A549 (cell line): ENCODE measurements around the gene HMSD. TPM values are rescaled to one million over a fixed set of nuclear protein-coding genes. Genes with fewer than 3 reads are reported as not detected.

ENCODE experiments used
- ATAC-seq, 2 experiments: fragments of 200-7000 bp in 1 of 2; fragments of >200 bp in 1 of 2; cut with Nextera tagmentation in 1 of 2; cut with Tn5 transposase in 1 of 2; 3 replicates each; pipeline versions ENCODE4 v1.8.0 to v1.9.1; 2018 to 2020; ENCODE audit warnings: mild to moderate bottlenecking in 1 of 2, moderate library complexity in 1 of 2
- CTCF ChIA-PET: fragments of 300-600 bp; sonication (Branson Sonifier 250); formaldehyde crosslinking; extraction: SDS; loops from one replicate; lab custom pipeline; 2021; ENCODE audit warnings: antibody characterized with exemption, inconsistent platforms; lab: Yijun Ruan, JAX
- POLR2A ChIA-PET: fragments of 350-600 bp; formaldehyde crosslinking; extraction: SDS; loops from one replicate; lab custom pipeline; 2021; ENCODE audit warnings: antibody characterized with exemption, inconsistent platforms; lab: Yijun Ruan, JAX
- DNase-seq, 2 experiments: peaks; one replicate each; pipeline versions ENCODE4 v3.0.0 to v3.0.0-alpha.2; 2011 to 2016; ENCODE audit warnings: low read depth in 1 of 2, low spot score in 1 of 2
- FAIRE-seq: peaks from 2 replicates; lab custom pipeline; 2011; peaks lifted over from hg19 to GRCh38; lab: Jason Lieb, UNC
- H3K27ac ChIP-seq, 2 experiments: fragments of >200 bp; sonication (Bioruptor Twin); formaldehyde crosslinking; 3 replicates each; pipeline ENCODE4 v1.5.1; 2016 to 2017
- H3K4me1 ChIP-seq: fragments of >200 bp; sonication (Bioruptor Twin); formaldehyde crosslinking; 3 replicates; pipeline ENCODE4 v1.6.1; 2016
- H3K4me2 ChIP-seq: fragments of >200 bp; sonication (Bioruptor Twin); formaldehyde crosslinking; 3 replicates; pipeline ENCODE4 v1.6.1; 2016
- H3K4me3 ChIP-seq: fragments of >200 bp; sonication (Bioruptor Twin); formaldehyde crosslinking; 3 replicates; pipeline ENCODE4 v1.5.1; 2016
- H3K9me3 ChIP-seq: fragments of >200 bp; sonication (Bioruptor Twin); formaldehyde crosslinking; 3 replicates; pipeline ENCODE4 v1.6.1; 2016
- CBX2 ChIP-seq: fragments of 200-600 bp; sonication (generic); IDR thresholded peaks from 2 replicates; pipeline ENCODE4 v1.6.1; 2016; ENCODE audit warnings: low read depth, mild to moderate bottlenecking, borderline replicate concordance
- CBX8 ChIP-seq: fragments of 200-600 bp; sonication (generic); IDR thresholded peaks from 2 replicates; pipeline ENCODE4 v1.6.1; 2016
- CEBPB ChIP-seq, 2 experiments: fragments of >200 bp in 1 of 2; sonication (Bioruptor Twin) in 1 of 2; formaldehyde crosslinking in 1 of 2; IDR thresholded peaks; 2 replicates each; pipeline ENCODE4 v1.6.1; 2012 to 2016
- CHD4 ChIP-seq: fragments of 200-600 bp; sonication (generic); IDR thresholded peaks from 2 replicates; pipeline ENCODE4 v1.6.1; 2016; ENCODE audit warnings: antibody characterized with exemption, mild to moderate bottlenecking, borderline replicate concordance
- CTCF ChIP-seq: fragments of >200 bp; sonication (Bioruptor Twin); formaldehyde crosslinking; IDR thresholded peaks from 3 replicates; pipeline ENCODE4 v1.5.1; 2016
- EHMT2 ChIP-seq: fragments of 200-600 bp; sonication (generic); IDR thresholded peaks from 2 replicates; pipeline ENCODE4 v1.6.1; 2016; ENCODE audit warnings: antibody characterized with exemption, low read depth, mild to moderate bottlenecking, moderate library complexity
- ELK1 ChIP-seq: fragments of 150-350 bp; IDR thresholded peaks from 2 replicates; pipeline ENCODE4 v1.6.1; 2014; ENCODE audit warnings: low read depth, mild to moderate bottlenecking, low read length
- EP300 ChIP-seq, 2 experiments: fragments of >200 bp; sonication (Bioruptor Twin); formaldehyde crosslinking; IDR thresholded peaks; 2 replicates in 1 of 2; 3 replicates in 1 of 2; pipeline ENCODE4 v1.6.1; 2016 to 2017
- FOSL2 ChIP-seq, 2 experiments: fragments of 450-650 bp in 1 of 2; fragments of >200 bp in 1 of 2; sonication (Bioruptor Twin) in 1 of 2; formaldehyde crosslinking; IDR thresholded peaks; 2 replicates each; pipeline versions ENCODE4 v1.5.0 to v1.6.1; 2016 to 2020; ENCODE audit warnings: mild to moderate bottlenecking in 1 of 2, moderate library complexity in 1 of 2
- HDAC2 ChIP-seq: fragments of 200-600 bp; sonication (generic); IDR thresholded peaks from 2 replicates; pipeline ENCODE4 v1.6.1; 2016
- HEYL ChIP-seq: fragments of 250-450 bp; sonication (Bioruptor Pico); IDR thresholded peaks from 2 replicates; pipeline ENCODE4 v1.8.0; 2021; ENCODE audit warnings: mild to moderate bottlenecking, moderate library complexity
- HOXB13 ChIP-seq: fragments of 250-450 bp; sonication (Bioruptor Pico); IDR thresholded peaks from 2 replicates; pipeline ENCODE4 v1.5.0; 2020; ENCODE audit warnings: low read depth, mild to moderate bottlenecking, moderate library complexity
- MAZ ChIP-seq: fragments of 150-350 bp; IDR thresholded peaks from 2 replicates; pipeline ENCODE4 v1.6.1; 2014; ENCODE audit warnings: antibody characterized with exemption, low read depth, low read length, borderline replicate concordance
- NFE2L2 ChIP-seq: fragments of 150-350 bp; conservative IDR thresholded peaks from 2 replicates; pipeline ENCODE4 v1.6.1; 2014; ENCODE audit warnings: low read length
- POLR2A ChIP-seq: IDR thresholded peaks from 2 replicates; pipeline ENCODE4 v1.6.1; 2012; ENCODE audit warnings: mild to moderate bottlenecking, low read length
- RAD21 ChIP-seq, 2 experiments: fragments of >200 bp in 1 of 2; sonication (Bioruptor Twin) in 1 of 2; formaldehyde crosslinking in 1 of 2; IDR thresholded peaks in 1 of 2; conservative IDR thresholded peaks in 1 of 2; 2 replicates in 1 of 2; 3 replicates in 1 of 2; pipeline ENCODE4 v1.6.1; 2012 to 2018; ENCODE audit warnings: inconsistent platforms in 1 of 2
- RCOR1 ChIP-seq: fragments of 150-350 bp; IDR thresholded peaks from 2 replicates; pipeline ENCODE4 v1.6.1; 2014; ENCODE audit warnings: antibody characterized with exemption, low read length, low read depth
- REST ChIP-seq: fragments of 200-600 bp; sonication (generic); IDR thresholded peaks from 2 replicates; pipeline ENCODE4 v1.6.1; 2016; ENCODE audit warnings: antibody characterized with exemption, mild to moderate bottlenecking, moderate library complexity
- RFX5 ChIP-seq: fragments of 450-650 bp; IDR thresholded peaks from 2 replicates; pipeline ENCODE4 v1.7.1; 2014; ENCODE audit warnings: antibody characterized with exemption, mild to moderate bottlenecking, moderate library complexity
- SMC3 ChIP-seq: fragments of >200 bp; sonication (Bioruptor Twin); formaldehyde crosslinking; IDR thresholded peaks from 3 replicates; pipeline ENCODE4 v1.6.1; 2018; ENCODE audit warnings: inconsistent platforms
- TFCP2L1 ChIP-seq: fragments of 250-450 bp; sonication (Bioruptor Pico); IDR thresholded peaks from 2 replicates; pipeline ENCODE4 v1.5.0; 2021; ENCODE audit warnings: mild to moderate bottlenecking
- ZSCAN20 ChIP-seq: fragments of 250-450 bp; sonication (Bioruptor Pico); IDR thresholded peaks from 2 replicates; pipeline ENCODE4 v1.8.0; 2022; ENCODE audit warnings: mild to moderate bottlenecking, moderate library complexity
- WGBS: methylation state at CpG from one replicate; pipeline ENCODE4 v1.1.6; 2017; ENCODE audit errors: missing lambda C conversion rate; 5-methylcytosine and 5-hydroxymethylcytosine counted together
- polyA plus RNA-seq, 4 experiments: library from polyadenylated mRNA; depleted of rRNA in 3 of 4; stranded (reverse); fragments of >200 nt; fragmentation: RNase III in 1 of 4; extraction: RNeasy Plus Mini Kit Qiagen cat#74134 plus additional on column Dnase treatment in 1 of 4; gene quantifications; 2 replicates in 3 of 4; 3 replicates in 1 of 4; pipeline ENCODE4 v1.2.3, GENCODE V29; 2011 to 2017

Gene HMSD
- polyA plus RNA-seq, 2 of the 4 experiments (the other 2 are of a cell fraction) = 0.13 to 0.23 TPM

- TF ChIP-seq REST = no peak
- TF ChIP-seq, all 56 proteins: peak for 0
Observed at GRCh38 chr18:63986885-63987284, 37.8 kb downstream of the HMSD start (continued).

GRCh38 chr18:63987743-63988142 lies 38.6 kb downstream of the HMSD start:
- CTCF ChIA-PET = interaction anchor here (1.5 kb wide), 1 partner anchor 8 kb away, joined by 3 read pairs; no protein-coding TSS in a partner anchor

GRCh38 chr18:63992751-63993150 lies 43.6 kb downstream of the HMSD start:
- POLR2A ChIA-PET = no interaction called here
- DNase-seq = no peak
- no peak for ATAC-seq
- no peak for FAIRE-seq
- CTCF ChIA-PET = no interaction called here
- Histone ChIP-seq H3K4me3 (no peak overlapping the region), H3K9me3 (no peaks in the 10 kb centered on the region), H3K27ac (no peak overlapping the region), H3K4me2 (no peak overlapping the region), H3K4me1 (no peaks in the 10 kb centered on the region)
- TF ChIP-seq EHMT2 (no peak), HDAC2 (no peak), HEYL (CRISPR knock-in tag) (no peak), TFCP2L1 (CRISPR knock-in tag) (no peak), RFX5 (no peak), CBX8 (no peak), POLR2A (no peak), CBX2 (no peak), EP300 (IDR thresholded peaks at IDR 0.05) (no peak), CHD4 (no peak), RCOR1 (no peak), MAZ (no peak), ELK1 (no peak), FOSL2 (IDR thresholded peaks at IDR 0.05) (no peak), FOSL2 (CRISPR knock-in tag; IDR thresholded peaks at IDR 0.05) (no peak)
- WGBS = 59% methylated on average over 7 of the region's 7 CpGs

More at GRCh38 chr18:63987743-63988142, 38.6 kb downstream of the HMSD start:
- H3K4me3 ChIP-seq = no peak overlapping the region
- H3K4me2 ChIP-seq = no peak overlapping the region
- WGBS = 56% methylated on average over 2 of the region's 2 CpGs
- no peak for DNase-seq
- no peak overlapping the region for H3K27ac ChIP-seq
- no peaks in the 10 kb centered on the region for H3K4me1 ChIP-seq
- POLR2A ChIA-PET = interaction anchor here (1.1 kb wide), 1 partner anchor 17 kb away, joined by 5 read pairs; no protein-coding TSS in a partner anchor
- TF ChIP-seq RCOR1 = no peak
- TF ChIP-seq, all 56 proteins: peak for 0
- ATAC-seq = no peak
- no peak for FAIRE-seq
- no peaks in the 10 kb centered on the region for H3K9me3 ChIP-seq

- Histone ChIP-seq H3K4me1 (no peaks in the 10 kb centered on the region), H3K9me3 (no peaks in the 10 kb centered on the region), H3K4me3 (no peak overlapping the region), H3K4me2 (no peak overlapping the region), H3K27ac (no peak overlapping the region)
- ATAC-seq (peak; percentile 54 to 77; a peak in 4 of 6 replicates), FAIRE-seq (no peak), DNase-seq (peak; percentile 18 to 43)
- CTCF ChIA-PET = interaction anchor here (0.5 to 3.4 kb wide), 20 partner anchors 10 to 168 kb away, joined by 3 to 25 read pairs (median 6); no protein-coding TSS in a partner anchor
- TF ChIP-seq CEBPB (IDR thresholded peaks at IDR 0.05) = peak in 1 of 2 experiments; percentile 11; a peak in 1 of 4 replicates
- TF ChIP-seq EP300 (IDR thresholded peaks at IDR 0.05) = no peak
- TF ChIP-seq ZSCAN20 (CRISPR knock-in tag) = no peak
- peak; percentile 58 for TF ChIP-seq CTCF
- TF ChIP-seq TFCP2L1 (CRISPR knock-in tag) = no peak
- no peak for TF ChIP-seq NFE2L2
- TF ChIP-seq HOXB13 = no peak
- TF ChIP-seq SMC3 = peak; percentile 27; the same call in 1 of the 3 replicates
- no peak for TF ChIP-seq RFX5
- TF ChIP-seq RAD21 (conservative IDR thresholded peaks at IDR 0.05 in 1 of 2, IDR thresholded peaks at IDR 0.05 in 1 of 2) = peak; percentile 47 to 60
- POLR2A ChIA-PET = no interaction called here
- WGBS = 33% methylated on average over 3 of the region's 6 CpGs
Observed at GRCh38 chr18:63994783-63995399, 45.8 kb downstream of the HMSD start.
